NT2/D1 (cell line): Measurements from ENCODE around the gene CTIF.

ENCODE experiments used
- SUZ12 ChIP-seq: IDR thresholded peaks from 2 replicates; pipeline ENCODE4 v1.6.1; 2011; ENCODE audit not compliant: insufficient read length, insufficient read depth; ENCODE audit errors: extremely low read depth
- YY1 ChIP-seq: IDR thresholded peaks from 2 replicates; pipeline ENCODE4 v1.6.1; 2011; ENCODE audit not compliant: insufficient read length, insufficient read depth
- ZNF274 ChIP-seq: IDR thresholded peaks from 2 replicates; pipeline ENCODE4 v1.6.1; 2011; ENCODE audit warnings: mild to moderate bottlenecking, low read depth, low read length

DNA sequence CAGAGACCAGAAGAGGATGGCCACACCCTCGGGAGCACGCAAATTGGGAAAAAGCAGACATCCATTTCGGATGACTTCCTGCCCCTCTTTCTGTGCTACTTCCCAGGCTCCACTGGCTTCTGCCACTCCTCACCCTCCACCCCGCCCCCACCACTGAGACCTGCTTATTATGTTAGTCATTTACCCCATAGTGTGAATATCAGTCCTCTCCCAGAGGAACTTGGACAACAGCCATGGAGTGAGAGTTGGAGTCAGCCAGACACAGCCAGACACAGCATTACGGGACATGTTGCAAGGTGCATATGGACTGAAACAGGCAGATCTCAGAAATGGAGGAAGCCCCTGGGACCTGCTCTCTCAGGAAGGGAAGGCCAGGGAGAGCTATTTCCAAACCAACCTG lies 51.8 kb downstream of the CTIF start:
- no peak for TF ChIP-seq YY1
- no peak for TF ChIP-seq ZNF274
- TF ChIP-seq SUZ12 = no peak
